ENCODE results near the gene BMERB1.

Gene BMERB1

GRCh38 chr16:15444264-15444663 is 9.9 kb downstream of the BMERB1 start:
- no peak overlapping the region for H2BK12ac ChIP-seq (ENCODE audit: low read length)
- no peak overlapping the region for H3K27ac ChIP-seq (replicated peaks; ENCODE audit: low read length)
- no peak overlapping the region for H4K8ac ChIP-seq (ENCODE audit: low read depth, low read length)
- no peak overlapping the region for H3K18ac ChIP-seq (ENCODE audit: low read length)
- H2BK15ac ChIP-seq (ENCODE audit: low read length), result no peak overlapping the region
- H3K9ac ChIP-seq (ENCODE audit: low read depth, low read length, poor library complexity), result no peak overlapping the region
- no CpG with 5 or more reads among the region's 3 CpGs for WGBS, 2 donors (ENCODE audit: extremely low coverage in 2 of 2, insufficient read length in 2 of 2, insufficient replicate concordance in 1 of 2)
- no peak overlapping the region for H4K91ac ChIP-seq (ENCODE audit: low read depth, low read length, poor library complexity)
- H3K27me3 ChIP-seq (ENCODE audit: control insufficient read depth in 3 of 3, insufficient read depth in 3 of 3, low read depth in 1 of 3, low read length in 3 of 3), result no peaks in the 10 kb centered on the region
- no peak overlapping the region for H3K4me2 ChIP-seq (ENCODE audit: insufficient read depth, low read length, poor library complexity, severe bottlenecking)
- H3K79me1 ChIP-seq (ENCODE audit: low read depth, low read length), result peaks cover 4% of the 10 kb centered on the region
- H2AFZ ChIP-seq (ENCODE audit: low read length), result no peak overlapping the region
- no peaks in the 10 kb centered on the region for H3K4me1 ChIP-seq (ENCODE audit: control insufficient read depth in 2 of 2, insufficient read depth in 1 of 2, low read depth in 1 of 2, low read length in 2 of 2)
- H3K23ac ChIP-seq (ENCODE audit: low read depth, low read length, poor library complexity), result no peak overlapping the region
- no peak overlapping the region for H3K4ac ChIP-seq (ENCODE audit: low read length)
- H2BK5ac ChIP-seq (ENCODE audit: low read length), result no peak overlapping the region
- H2BK120ac ChIP-seq (ENCODE audit: low read depth, low read length), result no peak overlapping the region
- H3K14ac ChIP-seq (ENCODE audit: low read length), result no peak overlapping the region
- no peak overlapping the region for H2AK5ac ChIP-seq (ENCODE audit: low read depth, low read length)
- no peaks in the 10 kb centered on the region for H3K36me3 ChIP-seq (replicated peaks in 1 of 2; ENCODE audit: control insufficient read depth in 2 of 2, insufficient read depth in 2 of 2, low read length in 2 of 2)
- H3K9me3 ChIP-seq (replicated peaks in 1 of 2; ENCODE audit: control insufficient read depth in 2 of 2, insufficient read depth in 1 of 2, low read depth in 1 of 2, low read length in 2 of 2), result no peaks in the 10 kb centered on the region
- no peak overlapping the region for H3K4me3 ChIP-seq (ENCODE audit: low read length in 2 of 2)
- DNase-seq (ENCODE audit: low spot score), result no peak

- Histone ChIP-seq H2BK120ac (ENCODE audit: low read depth, low read length) (no peak overlapping the region), H2BK5ac (ENCODE audit: low read length) (no peak overlapping the region), H2BK12ac (ENCODE audit: low read length) (no peak overlapping the region), H3K79me1 (ENCODE audit: low read depth, low read length) (peaks cover 4% of the 10 kb centered on the region), H2BK15ac (ENCODE audit: low read length) (no peak overlapping the region), H3K4me2 (ENCODE audit: insufficient read depth, low read length, poor library complexity, severe bottlenecking) (no peak overlapping the region), H3K9me3 (replicated peaks in 1 of 2; ENCODE audit: control insufficient read depth in 2 of 2, insufficient read depth in 1 of 2, low read depth in 1 of 2, low read length in 2 of 2) (no peaks in the 10 kb centered on the region), H3K4me1 (ENCODE audit: control insufficient read depth in 2 of 2, insufficient read depth in 1 of 2, low read depth in 1 of 2, low read length in 2 of 2) (no peaks in the 10 kb centered on the region), H3K4me3 (ENCODE audit: low read length in 2 of 2) (no peak overlapping the region), H4K8ac (ENCODE audit: low read depth, low read length) (no peak overlapping the region), H3K36me3 (replicated peaks in 1 of 2; ENCODE audit: control insufficient read depth in 2 of 2, insufficient read depth in 2 of 2, low read length in 2 of 2) (no peaks in the 10 kb centered on the region), H2AK5ac (ENCODE audit: low read depth, low read length) (no peak overlapping the region), H3K23ac (ENCODE audit: low read depth, low read length, poor library complexity) (no peak overlapping the region), H3K14ac (ENCODE audit: low read length) (no peak overlapping the region), H3K27ac (replicated peaks; ENCODE audit: low read length) (no peak overlapping the region), H3K9ac (ENCODE audit: low read depth, low read length, poor library complexity) (no peak overlapping the region), H3K18ac (ENCODE audit: low read length) (no peak overlapping the region), H2AFZ (ENCODE audit: low read length) (no peak overlapping the region), H3K27me3 (ENCODE audit: control insufficient read depth in 3 of 3, insufficient read depth in 3 of 3, low read depth in 1 of 3, low read length in 3 of 3) (no peaks in the 10 kb centered on the region), H3K4ac (ENCODE audit: low read length) (no peak overlapping the region), H4K91ac (ENCODE audit: low read depth, low read length, poor library complexity) (no peak overlapping the region)
- WGBS, 2 donors (ENCODE audit: extremely low coverage in 2 of 2, insufficient read length in 2 of 2, insufficient replicate concordance in 1 of 2), result no CpG with 5 or more reads among the region's 1 CpG
- DNase-seq (ENCODE audit: low spot score), result no peak
Observed at GRCh38 chr16:15445450-15445849, 11.1 kb downstream of the BMERB1 start.

GRCh38 chr16:15446901-15447300 is 12.5 kb downstream of the BMERB1 start:
- Histone ChIP-seq H3K27ac (replicated peaks; ENCODE audit: low read length) (no peak overlapping the region), H3K23ac (ENCODE audit: low read depth, low read length, poor library complexity) (no peak overlapping the region), H3K4ac (ENCODE audit: low read length) (no peak overlapping the region), H2BK15ac (ENCODE audit: low read length) (no peak overlapping the region), H2AK5ac (ENCODE audit: low read depth, low read length) (no peak overlapping the region), H3K9ac (ENCODE audit: low read depth, low read length, poor library complexity) (no peak overlapping the region), H2BK5ac (ENCODE audit: low read length) (no peak overlapping the region), H2BK12ac (ENCODE audit: low read length) (no peak overlapping the region), H3K4me3 (ENCODE audit: low read length in 2 of 2) (no peak overlapping the region), H3K27me3 (ENCODE audit: control insufficient read depth in 3 of 3, insufficient read depth in 3 of 3, low read depth in 1 of 3, low read length in 3 of 3) (no peaks in the 10 kb centered on the region), H2BK120ac (ENCODE audit: low read depth, low read length) (no peak overlapping the region), H3K79me1 (ENCODE audit: low read depth, low read length) (peaks cover 4% of the 10 kb centered on the region), H4K91ac (ENCODE audit: low read depth, low read length, poor library complexity) (no peak overlapping the region), H3K4me1 (ENCODE audit: control insufficient read depth in 2 of 2, insufficient read depth in 1 of 2, low read depth in 1 of 2, low read length in 2 of 2) (no peaks in the 10 kb centered on the region), H2AFZ (ENCODE audit: low read length) (no peak overlapping the region), H3K4me2 (ENCODE audit: insufficient read depth, low read length, poor library complexity, severe bottlenecking) (no peak overlapping the region), H4K8ac (ENCODE audit: low read depth, low read length) (no peak overlapping the region), H3K18ac (ENCODE audit: low read length) (no peak overlapping the region), H3K14ac (ENCODE audit: low read length) (no peak overlapping the region), H3K36me3 (replicated peaks in 1 of 2; ENCODE audit: control insufficient read depth in 2 of 2, insufficient read depth in 2 of 2, low read length in 2 of 2) (no peaks in the 10 kb centered on the region), H3K9me3 (replicated peaks in 1 of 2; ENCODE audit: control insufficient read depth in 2 of 2, insufficient read depth in 1 of 2, low read depth in 1 of 2, low read length in 2 of 2) (no peaks in the 10 kb centered on the region)
- no peak for DNase-seq (ENCODE audit: low spot score)
- WGBS, 2 donors (ENCODE audit: extremely low coverage in 2 of 2, insufficient read length in 2 of 2, insufficient replicate concordance in 1 of 2), result no CpG with 5 or more reads among the region's 5 CpGs

DNA sequence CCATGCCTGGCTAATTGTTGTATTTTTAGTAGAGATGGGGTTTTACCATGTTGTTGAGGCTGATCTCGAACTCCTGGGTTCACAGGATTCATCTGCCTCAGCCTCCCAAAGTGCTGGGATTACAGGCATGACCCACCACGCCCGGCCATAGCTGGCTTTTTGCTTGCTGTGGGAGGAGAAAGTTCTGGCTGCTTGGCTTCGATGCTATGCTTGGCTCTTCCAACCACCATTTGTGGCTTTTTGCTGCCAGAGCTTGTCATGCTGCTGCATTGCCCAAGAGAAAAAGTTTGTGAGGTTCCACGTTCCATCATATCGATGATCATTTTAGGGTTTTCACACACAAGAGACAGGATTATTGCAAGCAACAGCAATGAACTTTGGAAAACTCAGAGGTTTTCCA is 16.2 kb downstream of the BMERB1 start:
- Histone ChIP-seq H3K4me1 (ENCODE audit: control insufficient read depth in 2 of 2, insufficient read depth in 1 of 2, low read depth in 1 of 2, low read length in 2 of 2) (no peaks in the 10 kb centered on the region), H2BK15ac (ENCODE audit: low read length) (no peak overlapping the region), H2AFZ (ENCODE audit: low read length) (no peak overlapping the region), H3K36me3 (replicated peaks in 1 of 2; ENCODE audit: control insufficient read depth in 2 of 2, insufficient read depth in 2 of 2, low read length in 2 of 2) (no peaks in the 10 kb centered on the region), H3K9me3 (replicated peaks in 1 of 2; ENCODE audit: control insufficient read depth in 2 of 2, insufficient read depth in 1 of 2, low read depth in 1 of 2, low read length in 2 of 2) (no peaks in the 10 kb centered on the region), H2BK120ac (ENCODE audit: low read depth, low read length) (no peak overlapping the region), H2BK5ac (ENCODE audit: low read length) (no peak overlapping the region), H3K79me1 (ENCODE audit: low read depth, low read length) (no peaks in the 10 kb centered on the region), H3K27me3 (ENCODE audit: control insufficient read depth in 3 of 3, insufficient read depth in 3 of 3, low read depth in 1 of 3, low read length in 3 of 3) (peaks cover 0 to 3% (median 0%) of the 10 kb centered on the region in 3 experiments), H4K91ac (ENCODE audit: low read depth, low read length, poor library complexity) (no peak overlapping the region), H3K27ac (replicated peaks; ENCODE audit: low read length) (no peak overlapping the region), H3K4me3 (ENCODE audit: low read length in 2 of 2) (no peak overlapping the region), H3K14ac (ENCODE audit: low read length) (no peak overlapping the region), H3K4me2 (ENCODE audit: insufficient read depth, low read length, poor library complexity, severe bottlenecking) (no peak overlapping the region), H2BK12ac (ENCODE audit: low read length) (no peak overlapping the region), H3K23ac (ENCODE audit: low read depth, low read length, poor library complexity) (no peak overlapping the region), H3K18ac (ENCODE audit: low read length) (no peak overlapping the region), H3K4ac (ENCODE audit: low read length) (no peak overlapping the region), H3K9ac (ENCODE audit: low read depth, low read length, poor library complexity) (no peak overlapping the region), H2AK5ac (ENCODE audit: low read depth, low read length) (no peak overlapping the region), H4K8ac (ENCODE audit: low read depth, low read length) (no peak overlapping the region)
- no peak for DNase-seq (ENCODE audit: low spot score)
- no CpG with 5 or more reads among the region's 6 CpGs for WGBS, 2 donors (ENCODE audit: extremely low coverage in 2 of 2, insufficient read length in 2 of 2, insufficient replicate concordance in 1 of 2)

Data from neuronal stem cell (in vitro differentiated cells).